Uterus (tissue), 4 donors: ENCODE data around the gene ASPSCR1. TPM values are rescaled to one million over a fixed set of nuclear protein-coding genes. Genes with fewer than 3 reads are reported as not detected.

ENCODE experiments used
- DNase-seq, 2 donors: peaks; one replicate each; pipeline ENCODE4 v3.0.0-alpha.2; 2019 to 2020
- H3K27ac ChIP-seq, 2 donors: fragments of 200-600 bp; sonication (generic); 1 replicate in 1 of 2; 2 replicates in 1 of 2; pipeline ENCODE4 v1.5.1; 2016 to 2018
- H3K27me3 ChIP-seq, 2 donors: fragments of 200-600 bp; sonication (generic); one replicate each; pipeline ENCODE4 v1.5.1; 2018 to 2019; ENCODE audit warnings: control low read depth in 1 of 2
- H3K36me3 ChIP-seq, 2 donors: fragments of 200-600 bp; sonication (generic); one replicate each; pipeline ENCODE4 v1.5.1; 2019; ENCODE audit warnings: control low read depth in 1 of 2
- H3K4me1 ChIP-seq, 2 donors: fragments of 200-600 bp; sonication (generic); one replicate each; pipeline ENCODE4 v1.5.1; 2018 to 2019; ENCODE audit warnings: control low read depth in 1 of 2
- H3K4me3 ChIP-seq, 2 donors: fragments of 200-600 bp; sonication (generic); 1 replicate in 1 of 2; 2 replicates in 1 of 2; pipeline ENCODE4 v1.5.1; 2018 to 2019; ENCODE audit warnings: mild to moderate bottlenecking in 1 of 2
- H3K9me3 ChIP-seq, 2 donors: fragments of 200-600 bp; sonication (generic); one replicate each; pipeline ENCODE4 v1.5.1; 2019; ENCODE audit warnings: control low read depth in 1 of 2
- CTCF ChIP-seq, 4 experiments: fragments of 200-600 bp in 2 of 4; fragments of 450-650 bp in 2 of 4; sonication (generic) in 2 of 4; IDR thresholded peaks; one replicate each; pipeline ENCODE4 v1.5.1; 2016 to 2019; ENCODE audit warnings: antibody characterized with exemption in 4 of 4, mild to moderate bottlenecking in 2 of 4, moderate library complexity in 1 of 4
- POLR2A ChIP-seq, 2 donors: fragments of 450-650 bp; IDR thresholded peaks; one replicate each; pipeline ENCODE4 v1.6.1; 2016; ENCODE audit warnings: antibody characterized with exemption in 2 of 2, mild to moderate bottlenecking in 1 of 2, moderate library complexity in 1 of 2
- intact Hi-C: fragments of 100-400 bp; cut with DNase I; formaldehyde crosslinking; loops from one replicate; pipeline ENCODE4 v1.15.1; 2023; ENCODE audit warnings: low total_unique reads
- total RNA-seq, 4 donors: library from RNA; depleted of rRNA in 3 of 4; stranded (reverse); fragments of >200 nt in 3 of 4; gene quantifications; one replicate each; pipeline versions ENCODE4 v1.1.0 to v1.2.4, GENCODE V29; 2014 to 2023
- donor health status: DM: yes; HTN: yes; CAD: no.

The ASPSCR1 gene
- total RNA-seq, 4 donors from 2014 or later = 3.5 to 34.2 (median 13.6) TPM

GRCh38 chr17:82012640-82013295 is 35.3 kb downstream of the ASPSCR1 start:
- Histone ChIP-seq H3K4me3 (no peak overlapping the region), H3K36me3 (no peaks in the 10 kb centered on the region), H3K4me1 (no peaks in the 10 kb centered on the region), H3K27ac (peak overlapping the region; percentile 65 to 71), H3K9me3 (no peaks in the 10 kb centered on the region), H3K27me3 (no peaks in the 10 kb centered on the region)
- no peak for DNase-seq
- intact Hi-C loops = no loop called here
- TF ChIP-seq POLR2A (IDR thresholded peaks at IDR 0.05) (no peak), CTCF (IDR thresholded peaks at IDR 0.05) (no peak)

GRCh38 chr17:82013341-82013740 is 35.9 kb downstream of the ASPSCR1 start:
- no peaks in the 10 kb centered on the region for H3K9me3 ChIP-seq
- H3K27me3 ChIP-seq = no peaks in the 10 kb centered on the region
- peak in 1 of 2 donors; percentile 58 for DNase-seq
- TF ChIP-seq CTCF (IDR thresholded peaks at IDR 0.05) (no peak), POLR2A (IDR thresholded peaks at IDR 0.05) (peak in 1 of 2 donors; percentile 26)
- no peaks in the 10 kb centered on the region for H3K36me3 ChIP-seq
- no peaks in the 10 kb centered on the region for H3K4me1 ChIP-seq
- intact Hi-C loops = no loop called here
- H3K27ac ChIP-seq = peak overlapping the region; percentile 65 to 71
- no peak overlapping the region for H3K4me3 ChIP-seq

- H3K36me3 ChIP-seq = no peaks in the 10 kb centered on the region
- peak overlapping the region; percentile 65 to 71 for H3K27ac ChIP-seq
These were observed 36.4 kb downstream of the ASPSCR1 start for GRCh38 chr17:82013772-82014321.

GRCh38 chr17:82014432-82014831 is 37.0 kb downstream of the ASPSCR1 start:
- no peak for DNase-seq
- intact Hi-C loops = no loop called here
- H3K36me3 ChIP-seq = no peaks in the 10 kb centered on the region

More at GRCh38 chr17:82013772-82014321, 36.4 kb downstream of the ASPSCR1 start:
- no peak for DNase-seq
- no peaks in the 10 kb centered on the region for H3K4me1 ChIP-seq
- H3K9me3 ChIP-seq = no peaks in the 10 kb centered on the region
- intact Hi-C loops = no loop called here
- TF ChIP-seq POLR2A (IDR thresholded peaks at IDR 0.05) (no peak), CTCF (IDR thresholded peaks at IDR 0.05) (no peak)
- no peak overlapping the region for H3K4me3 ChIP-seq
- no peaks in the 10 kb centered on the region for H3K27me3 ChIP-seq

More at GRCh38 chr17:82014432-82014831, 37.0 kb downstream of the ASPSCR1 start:
- Histone ChIP-seq H3K4me3 (no peak overlapping the region), H3K9me3 (no peaks in the 10 kb centered on the region), H3K27ac (no peak overlapping the region), H3K27me3 (no peaks in the 10 kb centered on the region), H3K4me1 (no peaks in the 10 kb centered on the region)
- no peak for TF ChIP-seq CTCF (IDR thresholded peaks at IDR 0.05)
- no peak for TF ChIP-seq POLR2A (IDR thresholded peaks at IDR 0.05)
